Activated CD8-positive, alpha-beta memory T cell treated with anti-CD3 and anti-CD28 coated beads, Interleukin-2, amount 50 U/mL, for 24 hours (primary cell): ENCODE measurements around the gene ANKS1B.
"Not testable (repeated sequence)": the region's sequence is repeated elsewhere in the genome, so short reads cannot be mapped to it uniquely, and the experiment has no call there.

Experiments
- DNase-seq: peaks from one replicate; pipeline ENCODE4 v3.0.0-alpha.2; 2020; ENCODE audit errors: extremely low read depth

The ANKS1B gene

GRCh38 chr12:99057670-99058069 lies 927.1 kb downstream of the ANKS1B start:
- no peak for DNase-seq

- DNase-seq, result no peak
Observed at GRCh38 chr12:99056186-99056585, 928.5 kb downstream of the ANKS1B start.

- no peak for DNase-seq
Observed at GRCh38 chr12:99055299-99055698, 929.4 kb downstream of the ANKS1B start.

- DNase-seq, result no peak
Observed at GRCh38 chr12:99054601-99055128, 930.1 kb downstream of the ANKS1B start.

- DNase-seq, result no peak
Observed at GRCh38 chr12:99053616-99054362, 930.9 kb downstream of the ANKS1B start.

- DNase-seq, result no peak
Observed at GRCh38 chr12:99049774-99050173, 935.0 kb downstream of the ANKS1B start.

GRCh38 chr12:99045158-99045557 lies 939.6 kb downstream of the ANKS1B start:
- no peak for DNase-seq

- no peak for DNase-seq
Observed at GRCh38 chr12:99043319-99043914, 941.3 kb downstream of the ANKS1B start.

GRCh38 chr12:99042226-99042625 lies 942.5 kb downstream of the ANKS1B start:
- no peak for DNase-seq

- DNase-seq, result no peak
Observed at GRCh38 chr12:99039367-99040120, 945.2 kb downstream of the ANKS1B start.

GRCh38 chr12:99036566-99036965 lies 948.2 kb downstream of the ANKS1B start:
- no peak for DNase-seq

GRCh38 chr12:99035803-99036202 lies 948.9 kb downstream of the ANKS1B start:
- no peak for DNase-seq

GRCh38 chr12:99034201-99034600 lies 950.5 kb downstream of the ANKS1B start:
- not testable (repeated sequence) for DNase-seq

- no peak for DNase-seq
Observed at GRCh38 chr12:99029511-99030271, 955.0 kb downstream of the ANKS1B start.

- no peak for DNase-seq
Observed at GRCh38 chr12:99027461-99027860, 957.3 kb downstream of the ANKS1B start.

- DNase-seq, result no peak
Observed at GRCh38 chr12:99027055-99027393, 957.7 kb downstream of the ANKS1B start.

GRCh38 chr12:99026332-99027054 lies 958.2 kb downstream of the ANKS1B start:
- no peak for DNase-seq

GRCh38 chr12:99024870-99025269 lies 959.9 kb downstream of the ANKS1B start:
- DNase-seq, result no peak

- DNase-seq, result no peak
Observed at GRCh38 chr12:99024191-99024590, 960.5 kb downstream of the ANKS1B start.

GRCh38 chr12:99020871-99021270 lies 963.9 kb downstream of the ANKS1B start:
- no peak for DNase-seq

GRCh38 chr12:99019798-99020197 lies 964.9 kb downstream of the ANKS1B start:
- no peak for DNase-seq
